Measurements from ENCODE around the gene ARRDC4.
"Not testable (repeated sequence)": the region's sequence is repeated elsewhere in the genome, so short reads cannot be mapped to it uniquely, and the experiment has no call there.

Gene ARRDC4

GRCh38 chr15:97966924-97967620, 6.6 kb downstream of the ARRDC4 start:
- DNase-seq: no peak

GRCh38 chr15:97967881-97968280, 7.4 kb downstream of the ARRDC4 start:
- DNase-seq: no peak

GRCh38 chr15:97968380-97968779, 7.9 kb downstream of the ARRDC4 start:
- no peak for DNase-seq

- peak; percentile 75 for DNase-seq
These were observed 11.9 kb downstream of the ARRDC4 start for GRCh38 chr15:97972366-97972765.

- no peak for DNase-seq
These were observed 15.6 kb downstream of the ARRDC4 start for GRCh38 chr15:97976129-97976528.

GRCh38 chr15:97976766-97977503, 16.4 kb downstream of the ARRDC4 start:
- DNase-seq: no peak

GRCh38 chr15:97977734-97978133, 17.2 kb downstream of the ARRDC4 start:
- peak; percentile 54 for DNase-seq

GRCh38 chr15:97978401-97979139, 18.1 kb downstream of the ARRDC4 start:
- DNase-seq: peak; percentile 70

- no peak for DNase-seq
These were observed 18.6 kb downstream of the ARRDC4 start for GRCh38 chr15:97979140-97979520.

GRCh38 chr15:97981058-97981457, 20.6 kb downstream of the ARRDC4 start:
- DNase-seq: no peak

GRCh38 chr15:97981758-97982157, 21.3 kb downstream of the ARRDC4 start:
- DNase-seq: no peak

GRCh38 chr15:97984157-97984556, 23.7 kb downstream of the ARRDC4 start:
- DNase-seq: no peak

GRCh38 chr15:97985979-97986378, 25.5 kb downstream of the ARRDC4 start:
- DNase-seq: not testable (repeated sequence)

- DNase-seq: no peak
These were observed 26.3 kb downstream of the ARRDC4 start for GRCh38 chr15:97986781-97987180.

- no peak for DNase-seq
These were observed 28.8 kb downstream of the ARRDC4 start for GRCh38 chr15:97989299-97989698.

- DNase-seq: no peak
These were observed 31.6 kb downstream of the ARRDC4 start for GRCh38 chr15:97991972-97992541.

GRCh38 chr15:97992823-97993222, 32.3 kb downstream of the ARRDC4 start:
- DNase-seq: no peak

GRCh38 chr15:97993310-97993738, 32.8 kb downstream of the ARRDC4 start:
- DNase-seq: no peak

GRCh38 chr15:97994236-97994635, 33.7 kb downstream of the ARRDC4 start:
- DNase-seq: no peak

- DNase-seq: no peak
These were observed 34.7 kb downstream of the ARRDC4 start for GRCh38 chr15:97995192-97995591.

- DNase-seq: peak; percentile 45
These were observed 35.5 kb downstream of the ARRDC4 start for GRCh38 chr15:97995881-97996603.

- DNase-seq: no peak
These were observed 38.0 kb downstream of the ARRDC4 start for GRCh38 chr15:97998307-97999071.

Measured in NCI-H82 (cell line).